ENCODE data around the gene SCML1. TPM values are rescaled to one million over a fixed set of nuclear protein-coding genes. Genes with fewer than 3 reads are reported as not detected.

The SCML1 gene
- total RNA-seq, 1 experiment from 2014 or later: 7.0 TPM

GRCh38 chrX:17707731-17708130 lies 29.6 kb upstream of the SCML1 start:
- Histone ChIP-seq H3K36me3 (ENCODE audit: control insufficient read depth, insufficient read depth, low read length) (no peaks in the 10 kb centered on the region), H3K27me3 (ENCODE audit: control insufficient read depth, insufficient read depth, low read length) (no peaks in the 10 kb centered on the region), H3K4me3 (ENCODE audit: low read depth in 2 of 2, low read length in 2 of 2) (no peak overlapping the region), H3K4me1 (ENCODE audit: control insufficient read depth, insufficient read depth, low read length) (no peaks in the 10 kb centered on the region), H3K27ac (ENCODE audit: low read length) (no peak overlapping the region), H3K9me3 (ENCODE audit: control insufficient read depth, insufficient read depth, low read depth, low read length) (no peaks in the 10 kb centered on the region)
- ChIA-PET POLR2A (no interaction called here), CTCF (no interaction called here)
- in situ Hi-C loops (cut with HindIII; ENCODE audit: low pct_unique_long_range_greater_than_20kb, low sequenced_read_pairs): no loop called here
- DNase-seq (ENCODE audit: low read depth, low spot score) (no peak), ATAC-seq (no peak)
- TF ChIP-seq SIN3A (IDR thresholded peaks at IDR 0.05; ENCODE audit: borderline replicate concordance, insufficient read depth, low read depth, low read length): no peak
- TF ChIP-seq POLR2AphosphoS5 (IDR thresholded peaks at IDR 0.05; ENCODE audit: low read depth, low read length): no peak
- TF ChIP-seq REST (IDR thresholded peaks at IDR 0.05; ENCODE audit: insufficient read depth in 1 of 2, low read depth in 2 of 2, low read length in 1 of 2): no peak
- TF ChIP-seq TCF7L2 (IDR thresholded peaks at IDR 0.05; ENCODE audit: low read depth, low read length): no peak
- TF ChIP-seq, protein P1, sequence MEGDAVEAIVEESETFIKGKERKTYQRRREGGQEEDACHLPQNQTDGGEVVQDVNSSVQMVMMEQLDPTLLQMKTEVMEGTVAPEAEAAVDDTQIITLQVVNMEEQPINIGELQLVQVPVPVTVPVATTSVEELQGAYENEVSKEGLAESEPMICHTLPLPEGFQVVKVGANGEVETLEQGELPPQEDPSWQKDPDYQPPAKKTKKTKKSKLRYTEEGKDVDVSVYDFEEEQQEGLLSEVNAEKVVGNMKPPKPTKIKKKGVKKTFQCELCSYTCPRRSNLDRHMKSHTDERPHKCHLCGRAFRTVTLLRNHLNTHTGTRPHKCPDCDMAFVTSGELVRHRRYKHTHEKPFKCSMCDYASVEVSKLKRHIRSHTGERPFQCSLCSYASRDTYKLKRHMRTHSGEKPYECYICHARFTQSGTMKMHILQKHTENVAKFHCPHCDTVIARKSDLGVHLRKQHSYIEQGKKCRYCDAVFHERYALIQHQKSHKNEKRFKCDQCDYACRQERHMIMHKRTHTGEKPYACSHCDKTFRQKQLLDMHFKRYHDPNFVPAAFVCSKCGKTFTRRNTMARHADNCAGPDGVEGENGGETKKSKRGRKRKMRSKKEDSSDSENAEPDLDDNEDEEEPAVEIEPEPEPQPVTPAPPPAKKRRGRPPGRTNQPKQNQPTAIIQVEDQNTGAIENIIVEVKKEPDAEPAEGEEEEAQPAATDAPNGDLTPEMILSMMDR (IDR thresholded peaks at IDR 0.05): no peak
- intact Hi-C loops (cut with micrococcal nuclease; ENCODE audit: unreplicated experiment): no loop called here
- no TSS peak for BruUV-seq (replicated peaks)

- no peaks in the 10 kb centered on the region for H3K36me3 ChIP-seq (ENCODE audit: control insufficient read depth, insufficient read depth, low read length)
- H3K9me3 ChIP-seq (ENCODE audit: control insufficient read depth, insufficient read depth, low read depth, low read length): no peaks in the 10 kb centered on the region
- ChIA-PET CTCF (no interaction called here), POLR2A (no interaction called here)
- H3K27ac ChIP-seq (ENCODE audit: low read length): no peak overlapping the region
- intact Hi-C loops (cut with micrococcal nuclease; ENCODE audit: unreplicated experiment) (no loop called here), in situ Hi-C loops (cut with HindIII; ENCODE audit: low pct_unique_long_range_greater_than_20kb, low sequenced_read_pairs) (no loop called here)
- DNase-seq (ENCODE audit: low read depth, low spot score) (no peak), ATAC-seq (no peak)
- H3K4me1 ChIP-seq (ENCODE audit: control insufficient read depth, insufficient read depth, low read length): no peaks in the 10 kb centered on the region
- no peaks in the 10 kb centered on the region for H3K27me3 ChIP-seq (ENCODE audit: control insufficient read depth, insufficient read depth, low read length)
- no TSS peak for BruUV-seq (replicated peaks)
- no peak for TF ChIP-seq REST (IDR thresholded peaks at IDR 0.05; ENCODE audit: insufficient read depth in 1 of 2, low read depth in 2 of 2, low read length in 1 of 2)
- no peak for TF ChIP-seq SIN3A (IDR thresholded peaks at IDR 0.05; ENCODE audit: borderline replicate concordance, insufficient read depth, low read depth, low read length)
- no peak for TF ChIP-seq POLR2AphosphoS5 (IDR thresholded peaks at IDR 0.05; ENCODE audit: low read depth, low read length)
- TF ChIP-seq, protein P1 (IDR thresholded peaks at IDR 0.05): no peak
- TF ChIP-seq TCF7L2 (IDR thresholded peaks at IDR 0.05; ENCODE audit: low read depth, low read length): no peak
- H3K4me3 ChIP-seq (ENCODE audit: low read depth in 2 of 2, low read length in 2 of 2): no peak overlapping the region
Measured at GRCh38 chrX:17710871-17711301, 26.4 kb upstream of the SCML1 start.

All from Panc1 (cell line).